AG10803 (cell line): ENCODE results near the gene RADIL.

Experiments
- DNase-seq: peaks from one replicate; pipeline ENCODE4 v3.0.0; 2010; ENCODE audit warnings: low read depth
- H3K4me3 ChIP-seq: 2 replicates; pipeline ENCODE4 v1.5.1; 2011; ENCODE audit warnings: mild to moderate bottlenecking, low read length, control low read depth
- TF ChIP-seq, protein P1 (sequence below): conservative IDR thresholded peaks from 2 replicates; pipeline ENCODE4 v1.5.1; 2011; ENCODE audit warnings: mild to moderate bottlenecking, low read length, control low read depth, inconsistent platforms

RADIL gene

DNA sequence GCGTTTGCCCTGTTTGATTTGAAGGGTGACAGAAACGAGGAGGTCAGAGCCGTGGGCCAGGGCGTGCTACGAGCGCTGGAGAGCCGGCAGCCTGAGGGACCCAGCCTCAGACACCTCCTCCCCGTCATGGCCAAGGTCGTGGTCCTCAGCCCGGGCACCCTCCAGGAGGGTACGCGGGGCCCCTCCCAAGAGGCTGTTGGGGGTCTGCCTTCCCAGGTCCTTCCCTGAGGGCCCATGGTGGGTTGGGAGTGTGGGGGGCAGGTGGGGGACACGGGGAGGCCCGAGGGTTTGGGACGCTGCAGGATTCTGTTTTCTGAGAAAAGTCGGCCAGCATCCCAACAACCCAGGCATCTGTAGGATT lies 100.2 kb downstream of the RADIL start:
- TF ChIP-seq, protein P1, sequence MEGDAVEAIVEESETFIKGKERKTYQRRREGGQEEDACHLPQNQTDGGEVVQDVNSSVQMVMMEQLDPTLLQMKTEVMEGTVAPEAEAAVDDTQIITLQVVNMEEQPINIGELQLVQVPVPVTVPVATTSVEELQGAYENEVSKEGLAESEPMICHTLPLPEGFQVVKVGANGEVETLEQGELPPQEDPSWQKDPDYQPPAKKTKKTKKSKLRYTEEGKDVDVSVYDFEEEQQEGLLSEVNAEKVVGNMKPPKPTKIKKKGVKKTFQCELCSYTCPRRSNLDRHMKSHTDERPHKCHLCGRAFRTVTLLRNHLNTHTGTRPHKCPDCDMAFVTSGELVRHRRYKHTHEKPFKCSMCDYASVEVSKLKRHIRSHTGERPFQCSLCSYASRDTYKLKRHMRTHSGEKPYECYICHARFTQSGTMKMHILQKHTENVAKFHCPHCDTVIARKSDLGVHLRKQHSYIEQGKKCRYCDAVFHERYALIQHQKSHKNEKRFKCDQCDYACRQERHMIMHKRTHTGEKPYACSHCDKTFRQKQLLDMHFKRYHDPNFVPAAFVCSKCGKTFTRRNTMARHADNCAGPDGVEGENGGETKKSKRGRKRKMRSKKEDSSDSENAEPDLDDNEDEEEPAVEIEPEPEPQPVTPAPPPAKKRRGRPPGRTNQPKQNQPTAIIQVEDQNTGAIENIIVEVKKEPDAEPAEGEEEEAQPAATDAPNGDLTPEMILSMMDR: no peak
- H3K4me3 ChIP-seq: no peak overlapping the region
- DNase-seq: no peak

DNA sequence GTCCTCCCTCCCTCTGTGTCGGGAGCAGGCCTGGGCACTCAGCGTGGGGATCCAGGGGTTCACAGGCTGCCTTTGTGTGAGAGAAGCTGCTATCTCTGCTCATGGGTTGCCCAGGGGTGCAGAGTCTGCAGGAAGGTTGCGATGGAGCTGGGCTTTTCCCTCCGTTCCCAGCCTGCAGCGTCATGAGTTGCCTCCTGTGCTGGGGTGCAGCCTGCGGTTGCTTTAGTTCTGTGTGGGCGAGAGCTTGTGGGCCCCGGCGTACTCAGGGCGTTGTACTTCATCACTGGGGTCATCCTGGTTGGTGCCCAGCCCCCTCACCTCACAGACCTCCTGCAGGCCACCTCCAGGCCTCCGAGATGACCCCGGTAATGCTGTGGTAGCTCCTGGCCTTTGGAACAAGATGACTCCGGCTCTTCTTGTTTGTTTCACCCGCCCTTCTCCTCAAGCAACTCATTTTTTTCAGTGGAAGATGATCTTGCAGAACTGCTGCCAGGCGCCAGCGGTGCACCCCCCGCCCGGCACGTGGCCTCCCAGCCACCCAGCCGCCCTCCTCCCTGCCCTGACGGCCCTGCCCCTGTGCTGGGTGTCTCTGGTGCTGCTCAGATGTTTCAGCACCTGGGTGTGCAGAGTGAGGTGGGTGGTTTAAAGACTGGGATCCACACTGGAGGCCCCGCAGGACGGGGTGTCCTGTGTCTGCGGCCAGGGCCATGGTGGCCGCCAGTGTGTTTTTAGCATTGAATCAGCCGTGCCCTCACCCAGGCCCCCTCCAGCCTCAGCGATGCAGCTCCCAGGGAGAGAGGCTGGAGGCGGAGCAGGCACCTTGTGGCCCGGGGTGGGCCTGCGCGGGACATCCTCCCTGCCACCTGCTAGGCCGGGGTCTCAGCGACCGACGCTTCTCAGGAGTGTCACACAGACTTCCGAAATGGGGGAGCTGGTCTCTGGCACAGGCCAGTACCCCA lies 100.9 kb downstream of the RADIL start:
- H3K4me3 ChIP-seq: no peak overlapping the region
- DNase-seq: no peak
- TF ChIP-seq, protein P1: no peak

DNA sequence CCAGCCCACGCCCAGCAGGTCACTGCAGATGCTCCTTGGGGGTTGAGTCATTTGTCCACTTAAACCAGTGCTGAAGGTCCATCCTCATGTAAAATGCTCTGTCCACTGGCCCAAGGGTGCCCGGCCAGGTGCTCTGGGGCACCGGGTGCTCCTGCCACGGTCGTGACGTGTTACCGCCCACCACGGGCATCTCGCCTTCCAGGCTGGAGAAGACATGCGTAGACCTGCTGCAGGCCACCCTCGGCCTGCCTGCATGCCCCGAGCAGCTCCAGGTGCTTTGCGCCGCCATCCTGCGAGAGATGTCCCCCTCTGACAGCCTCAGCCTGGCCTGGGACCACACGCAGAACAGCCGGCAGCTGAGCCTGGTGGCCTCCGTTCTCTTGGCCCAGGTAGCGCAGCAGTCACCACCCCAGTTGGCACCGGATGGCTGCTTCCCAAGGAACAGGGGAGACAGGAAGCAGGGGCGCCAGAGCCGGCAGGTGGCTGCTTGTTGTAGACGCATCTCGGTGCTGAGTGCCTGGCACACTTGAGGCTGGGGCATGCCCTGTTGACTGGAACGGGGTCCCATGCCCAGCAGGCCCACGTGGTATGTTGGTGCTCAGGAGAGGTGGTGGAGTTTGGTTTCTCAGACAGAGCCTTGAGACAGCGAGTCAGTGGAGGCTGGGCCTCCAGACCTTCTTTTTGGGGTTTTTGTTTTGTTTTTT lies 102.0 kb downstream of the RADIL start:
- H3K4me3 ChIP-seq: no peak overlapping the region
- TF ChIP-seq, protein P1: no peak
- no peak for DNase-seq

DNA sequence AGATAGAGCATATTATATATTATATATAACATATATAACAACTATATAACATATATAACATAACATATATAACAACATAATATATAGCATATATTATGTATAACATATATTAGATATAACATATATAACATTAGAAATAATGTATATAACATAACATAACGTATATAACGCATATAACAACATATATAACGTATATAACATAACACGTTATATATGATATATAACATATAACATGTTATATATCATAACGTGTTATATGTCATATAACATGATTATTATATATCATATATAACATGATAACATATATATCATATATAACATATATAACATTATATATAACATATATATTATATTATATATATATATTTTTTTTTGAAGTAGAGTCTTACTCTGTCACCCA lies 104.4 kb downstream of the RADIL start:
- DNase-seq: no peak
- H3K4me3 ChIP-seq: no peak overlapping the region
- TF ChIP-seq, protein P1: no peak

DNA sequence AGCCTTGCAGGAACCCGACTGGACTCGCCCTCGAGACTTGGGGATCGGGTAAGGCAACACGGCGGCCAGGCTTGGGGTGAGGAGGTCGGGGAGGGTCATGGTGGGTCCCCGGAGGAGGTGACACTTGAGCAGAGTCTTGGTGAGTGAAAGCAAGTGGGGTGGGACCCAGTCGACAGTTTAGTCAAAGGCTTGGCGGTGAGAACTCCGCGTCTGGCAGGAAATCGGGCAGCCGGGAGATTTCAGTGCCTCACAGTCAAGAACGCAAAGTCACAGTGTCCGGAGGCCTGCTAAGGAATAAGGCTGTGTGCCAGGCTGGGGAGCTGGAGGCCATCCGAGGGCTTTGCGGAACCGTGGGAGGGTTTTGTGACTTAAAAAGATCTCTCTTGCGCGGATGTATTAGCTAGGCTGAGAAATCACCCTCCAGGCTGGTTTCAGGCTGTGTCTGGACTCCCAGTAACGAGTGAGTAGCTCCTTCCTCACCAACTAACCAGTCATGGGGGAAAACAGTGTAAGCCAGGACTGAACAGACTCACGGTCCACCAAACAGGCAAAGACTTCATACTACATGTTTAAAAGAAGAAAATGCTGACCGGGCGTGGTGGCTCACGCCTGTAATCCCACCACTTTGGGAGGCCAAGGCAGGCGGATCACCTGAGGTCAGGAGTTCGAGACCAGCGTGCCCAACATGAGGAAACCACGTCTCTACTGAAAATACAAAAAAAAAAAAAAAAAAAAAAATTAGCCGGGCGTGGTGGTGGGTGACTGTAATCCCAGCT lies 107.5 kb downstream of the RADIL start:
- DNase-seq: peak; percentile 66
- peak overlapping the region; percentile 98 for H3K4me3 ChIP-seq

DNA sequence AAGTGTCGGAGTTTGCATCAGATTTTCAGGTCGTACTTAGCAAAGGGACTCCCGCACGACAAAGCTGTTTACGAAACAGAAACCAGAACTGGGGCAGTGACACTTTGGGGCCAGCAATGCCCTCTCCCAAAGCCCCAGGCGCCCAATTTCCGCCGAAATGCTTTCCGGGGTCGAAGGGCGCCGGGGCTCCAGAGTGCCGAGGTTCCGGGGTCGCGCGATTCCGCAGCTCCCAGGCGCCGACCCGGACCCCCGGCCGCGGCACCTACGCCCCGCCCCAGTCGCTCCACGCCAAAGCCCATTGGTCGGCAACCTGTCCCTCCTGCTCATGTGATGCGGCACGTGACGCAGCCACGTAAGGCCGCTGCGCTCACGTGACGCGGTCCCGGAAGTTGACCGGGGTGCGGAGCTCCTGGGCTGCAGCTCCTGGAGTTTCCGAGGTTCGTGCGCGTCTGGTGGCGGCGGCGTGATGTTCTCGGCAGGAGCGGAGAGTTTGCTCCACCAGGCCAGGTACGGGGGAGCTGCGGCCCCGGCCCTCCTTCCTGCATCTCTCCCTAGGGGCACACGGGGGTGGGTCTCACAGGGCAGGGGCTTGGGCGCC lies 108.2 kb downstream of the RADIL start, which contains the start of gene AP5Z1:
Gene AP5Z1 (plus strand): TSS at position 374 of the 598 bp plus-strand sequence. CDS start 93 bp downstream, at position 467.
- peak; percentile 96 for DNase-seq
- peak within 1 kb of the TSS; percentile 98 for H3K4me3 ChIP-seq
- TF ChIP-seq, protein P1: no peak

More for the DNA sequence above, 107.5 kb downstream of the RADIL start:
- TF ChIP-seq, protein P1: no peak
